SK-N-SH treated with all-trans-retinoic acid at 6 μM for 48 hours (cell line): ENCODE measurements around the gene TMEM132D.
"Not testable (repeated sequence)": the region's sequence is repeated elsewhere in the genome, so short reads cannot be mapped to it uniquely, and the experiment has no call there.

Source experiments
- ATAC-seq: fragments of 200-7000 bp; cut with Tn5 transposase; 3 replicates; pipeline ENCODE4 v1.9.1; 2020; ENCODE audit warnings: mild to moderate bottlenecking, moderate library complexity
- ARNTL ChIP-seq: fragments of 450-650 bp; formaldehyde crosslinking; IDR thresholded peaks from 2 replicates; pipeline ENCODE4 v1.5.0; 2020; ENCODE audit warnings: low read depth, mild to moderate bottlenecking, moderate library complexity, borderline replicate concordance
- CSDC2 ChIP-seq: fragments of 250-450 bp; sonication (Bioruptor Pico); IDR thresholded peaks from 2 replicates; pipeline ENCODE4 v1.5.0; 2020; ENCODE audit warnings: mild to moderate bottlenecking, moderate library complexity
- GLIS3 ChIP-seq: fragments of 250-450 bp; sonication (Bioruptor Pico); IDR thresholded peaks from 2 replicates; pipeline ENCODE4 v1.5.0; 2020; ENCODE audit warnings: mild to moderate bottlenecking, moderate library complexity
- ISL1 ChIP-seq: fragments of 250-450 bp; sonication (Bioruptor Pico); IDR thresholded peaks from 2 replicates; pipeline ENCODE4 v2.1.2; 2022; ENCODE audit warnings: mild to moderate bottlenecking, moderate library complexity
- OSR1 ChIP-seq: fragments of 250-450 bp; sonication (Bioruptor Pico); IDR thresholded peaks from 2 replicates; pipeline ENCODE4 v1.8.0; 2022; ENCODE audit warnings: moderate library complexity, mild to moderate bottlenecking, inconsistent platforms
- PPARA ChIP-seq: fragments of 250-450 bp; sonication (Bioruptor Pico); IDR thresholded peaks from 2 replicates; pipeline ENCODE4 v1.5.0; 2020; ENCODE audit warnings: mild to moderate bottlenecking, borderline replicate concordance
- RARB ChIP-seq: fragments of 250-450 bp; sonication (Bioruptor Pico); IDR thresholded peaks from 2 replicates; pipeline ENCODE4 v1.8.0; 2021; ENCODE audit warnings: mild to moderate bottlenecking, moderate library complexity
- SNAI2 ChIP-seq: fragments of 250-450 bp; sonication (Bioruptor Pico); IDR thresholded peaks from 2 replicates; pipeline ENCODE4 v1.5.0; 2020; ENCODE audit warnings: mild to moderate bottlenecking, moderate library complexity
- TCF4 ChIP-seq: fragments of 250-450 bp; sonication (Bioruptor Pico); IDR thresholded peaks from 2 replicates; pipeline ENCODE4 v1.8.0; 2021; ENCODE audit warnings: mild to moderate bottlenecking, moderate library complexity, borderline replicate concordance
- TOX ChIP-seq: fragments of 250-450 bp; sonication (Bioruptor Pico); IDR thresholded peaks from 2 replicates; pipeline ENCODE4 v1.8.0; 2021; ENCODE audit warnings: mild to moderate bottlenecking, moderate library complexity, borderline replicate concordance
- ZC3H10 ChIP-seq: fragments of 250-450 bp; sonication (Bioruptor Pico); IDR thresholded peaks from 2 replicates; pipeline ENCODE4 v1.5.1; 2021; ENCODE audit warnings: mild to moderate bottlenecking, moderate library complexity
- ZFP3 ChIP-seq: fragments of 250-450 bp; sonication (Bioruptor Pico); IDR thresholded peaks from 2 replicates; pipeline ENCODE4 v1.5.0; 2020; ENCODE audit warnings: mild to moderate bottlenecking, moderate library complexity
- ZFP30 ChIP-seq: fragments of 450-650 bp; formaldehyde crosslinking; IDR thresholded peaks from 2 replicates; pipeline ENCODE4 v1.5.0; 2022; ENCODE audit warnings: mild to moderate bottlenecking, moderate library complexity
- ZNF565 ChIP-seq: fragments of 450-650 bp; formaldehyde crosslinking; conservative IDR thresholded peaks from 2 replicates; pipeline ENCODE4 v1.5.0; 2020; ENCODE audit warnings: low read depth, mild to moderate bottlenecking, moderate library complexity
- ZNF70 ChIP-seq: fragments of 450-650 bp; formaldehyde crosslinking; IDR thresholded peaks from 2 replicates; pipeline ENCODE4 v1.5.0; 2020; ENCODE audit warnings: mild to moderate bottlenecking, moderate library complexity
- TF ChIP-seq, protein P1 (sequence below): fragments of 250-450 bp; sonication (Bioruptor Pico); IDR thresholded peaks from 2 replicates; pipeline ENCODE4 v1.5.0; 2020; ENCODE audit warnings: mild to moderate bottlenecking, moderate library complexity
- TF ChIP-seq, protein P2 (sequence below): fragments of 250-450 bp; sonication (Bioruptor Pico); IDR thresholded peaks from 2 replicates; pipeline ENCODE4 v1.5.1; 2020; ENCODE audit warnings: low read depth, mild to moderate bottlenecking, moderate library complexity
- TF ChIP-seq, protein P3 (sequence below): fragments of 250-450 bp; sonication (Bioruptor Pico); IDR thresholded peaks from 2 replicates; pipeline ENCODE4 v1.8.0; 2020; ENCODE audit warnings: mild to moderate bottlenecking, moderate library complexity, borderline replicate concordance
- TF ChIP-seq, protein P4 (sequence below): fragments of 250-450 bp; sonication (Bioruptor Pico); IDR thresholded peaks from 2 replicates; pipeline ENCODE4 v1.5.1; 2021; ENCODE audit warnings: mild to moderate bottlenecking, moderate library complexity

TMEM132D gene

DNA sequence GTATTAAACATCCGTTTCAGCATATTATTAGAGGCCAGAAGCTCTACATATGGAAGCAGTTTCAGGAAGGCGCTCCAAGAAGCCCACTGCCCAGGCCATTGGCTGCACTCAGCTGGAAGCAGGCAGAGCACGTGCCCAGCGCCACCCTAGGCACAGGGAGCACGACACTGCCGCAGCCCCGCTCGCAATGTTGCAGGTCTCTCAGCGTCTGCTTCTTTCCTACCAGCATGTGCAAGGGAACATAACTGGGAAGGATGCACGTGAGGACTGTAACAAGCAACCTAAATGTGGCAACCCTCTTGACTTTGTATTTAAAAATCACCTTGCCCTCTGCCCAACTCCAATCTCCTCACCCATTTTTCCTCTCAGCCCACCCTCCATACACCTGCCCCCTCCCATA lies 3.5 kb downstream of the TMEM132D start:
- ATAC-seq = no peak
- no peak for TF ChIP-seq ZNF565
- TF ChIP-seq, protein P1, sequence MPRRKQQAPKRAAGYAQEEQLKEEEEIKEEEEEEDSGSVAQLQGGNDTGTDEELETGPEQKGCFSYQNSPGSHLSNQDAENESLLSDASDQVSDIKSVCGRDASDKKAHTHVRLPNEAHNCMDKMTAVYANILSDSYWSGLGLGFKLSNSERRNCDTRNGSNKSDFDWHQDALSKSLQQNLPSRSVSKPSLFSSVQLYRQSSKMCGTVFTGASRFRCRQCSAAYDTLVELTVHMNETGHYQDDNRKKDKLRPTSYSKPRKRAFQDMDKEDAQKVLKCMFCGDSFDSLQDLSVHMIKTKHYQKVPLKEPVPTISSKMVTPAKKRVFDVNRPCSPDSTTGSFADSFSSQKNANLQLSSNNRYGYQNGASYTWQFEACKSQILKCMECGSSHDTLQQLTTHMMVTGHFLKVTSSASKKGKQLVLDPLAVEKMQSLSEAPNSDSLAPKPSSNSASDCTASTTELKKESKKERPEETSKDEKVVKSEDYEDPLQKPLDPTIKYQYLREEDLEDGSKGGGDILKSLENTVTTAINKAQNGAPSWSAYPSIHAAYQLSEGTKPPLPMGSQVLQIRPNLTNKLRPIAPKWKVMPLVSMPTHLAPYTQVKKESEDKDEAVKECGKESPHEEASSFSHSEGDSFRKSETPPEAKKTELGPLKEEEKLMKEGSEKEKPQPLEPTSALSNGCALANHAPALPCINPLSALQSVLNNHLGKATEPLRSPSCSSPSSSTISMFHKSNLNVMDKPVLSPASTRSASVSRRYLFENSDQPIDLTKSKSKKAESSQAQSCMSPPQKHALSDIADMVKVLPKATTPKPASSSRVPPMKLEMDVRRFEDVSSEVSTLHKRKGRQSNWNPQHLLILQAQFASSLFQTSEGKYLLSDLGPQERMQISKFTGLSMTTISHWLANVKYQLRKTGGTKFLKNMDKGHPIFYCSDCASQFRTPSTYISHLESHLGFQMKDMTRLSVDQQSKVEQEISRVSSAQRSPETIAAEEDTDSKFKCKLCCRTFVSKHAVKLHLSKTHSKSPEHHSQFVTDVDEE (CRISPR knock-in tag) = no peak

DNA sequence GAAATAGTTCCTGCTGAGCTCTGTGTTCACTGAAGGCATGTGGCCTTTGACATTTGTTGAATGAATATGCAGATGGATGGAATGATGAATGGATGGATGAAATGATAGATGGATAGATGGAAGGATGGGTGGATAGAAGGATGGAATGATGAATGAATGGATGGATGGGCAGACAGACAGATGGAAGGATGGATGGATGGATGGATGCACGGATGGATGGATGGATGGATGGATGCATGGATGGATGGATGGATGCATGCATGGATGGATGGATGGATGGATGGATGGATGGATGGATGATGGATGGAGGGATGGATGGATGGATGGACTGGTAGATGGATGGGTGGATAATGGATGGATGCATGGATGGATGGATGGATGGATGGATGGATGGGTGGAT lies 4.8 kb downstream of the TMEM132D start:
- ATAC-seq = not testable (repeated sequence)

DNA sequence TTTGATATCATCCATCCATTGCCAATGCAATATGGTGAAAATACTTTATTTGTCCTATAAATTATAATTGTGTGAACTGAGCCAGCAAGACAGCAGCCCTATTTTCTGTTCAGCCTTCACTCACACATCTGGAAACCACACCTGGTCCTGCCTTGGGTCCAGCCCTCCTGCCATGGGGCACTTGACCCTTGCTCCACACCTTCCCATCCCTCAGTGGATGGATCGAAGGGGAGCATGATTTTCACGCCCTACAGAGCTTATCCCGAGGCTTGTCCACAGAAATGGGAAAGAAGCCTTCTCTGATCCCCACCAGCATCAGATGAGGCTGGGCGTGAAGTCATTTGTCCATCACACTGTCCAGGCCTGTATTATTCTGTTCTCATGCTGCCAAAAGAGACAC lies 10.1 kb downstream of the TMEM132D start:
- TF ChIP-seq, protein P2, sequence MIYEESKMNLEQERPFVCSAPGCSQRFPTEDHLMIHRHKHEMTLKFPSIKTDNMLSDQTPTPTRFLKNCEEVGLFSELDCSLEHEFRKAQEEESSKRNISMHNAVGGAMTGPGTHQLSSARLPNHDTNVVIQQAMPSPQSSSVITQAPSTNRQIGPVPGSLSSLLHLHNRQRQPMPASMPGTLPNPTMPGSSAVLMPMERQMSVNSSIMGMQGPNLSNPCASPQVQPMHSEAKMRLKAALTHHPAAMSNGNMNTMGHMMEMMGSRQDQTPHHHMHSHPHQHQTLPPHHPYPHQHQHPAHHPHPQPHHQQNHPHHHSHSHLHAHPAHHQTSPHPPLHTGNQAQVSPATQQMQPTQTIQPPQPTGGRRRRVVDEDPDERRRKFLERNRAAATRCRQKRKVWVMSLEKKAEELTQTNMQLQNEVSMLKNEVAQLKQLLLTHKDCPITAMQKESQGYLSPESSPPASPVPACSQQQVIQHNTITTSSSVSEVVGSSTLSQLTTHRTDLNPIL (CRISPR knock-in tag) = no peak
- TF ChIP-seq, protein P3, sequence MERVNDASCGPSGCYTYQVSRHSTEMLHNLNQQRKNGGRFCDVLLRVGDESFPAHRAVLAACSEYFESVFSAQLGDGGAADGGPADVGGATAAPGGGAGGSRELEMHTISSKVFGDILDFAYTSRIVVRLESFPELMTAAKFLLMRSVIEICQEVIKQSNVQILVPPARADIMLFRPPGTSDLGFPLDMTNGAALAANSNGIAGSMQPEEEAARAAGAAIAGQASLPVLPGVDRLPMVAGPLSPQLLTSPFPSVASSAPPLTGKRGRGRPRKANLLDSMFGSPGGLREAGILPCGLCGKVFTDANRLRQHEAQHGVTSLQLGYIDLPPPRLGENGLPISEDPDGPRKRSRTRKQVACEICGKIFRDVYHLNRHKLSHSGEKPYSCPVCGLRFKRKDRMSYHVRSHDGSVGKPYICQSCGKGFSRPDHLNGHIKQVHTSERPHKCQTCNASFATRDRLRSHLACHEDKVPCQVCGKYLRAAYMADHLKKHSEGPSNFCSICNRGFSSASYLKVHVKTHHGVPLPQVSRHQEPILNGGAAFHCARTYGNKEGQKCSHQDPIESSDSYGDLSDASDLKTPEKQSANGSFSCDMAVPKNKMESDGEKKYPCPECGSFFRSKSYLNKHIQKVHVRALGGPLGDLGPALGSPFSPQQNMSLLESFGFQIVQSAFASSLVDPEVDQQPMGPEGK (CRISPR knock-in tag) = no peak
- TF ChIP-seq, protein P4, sequence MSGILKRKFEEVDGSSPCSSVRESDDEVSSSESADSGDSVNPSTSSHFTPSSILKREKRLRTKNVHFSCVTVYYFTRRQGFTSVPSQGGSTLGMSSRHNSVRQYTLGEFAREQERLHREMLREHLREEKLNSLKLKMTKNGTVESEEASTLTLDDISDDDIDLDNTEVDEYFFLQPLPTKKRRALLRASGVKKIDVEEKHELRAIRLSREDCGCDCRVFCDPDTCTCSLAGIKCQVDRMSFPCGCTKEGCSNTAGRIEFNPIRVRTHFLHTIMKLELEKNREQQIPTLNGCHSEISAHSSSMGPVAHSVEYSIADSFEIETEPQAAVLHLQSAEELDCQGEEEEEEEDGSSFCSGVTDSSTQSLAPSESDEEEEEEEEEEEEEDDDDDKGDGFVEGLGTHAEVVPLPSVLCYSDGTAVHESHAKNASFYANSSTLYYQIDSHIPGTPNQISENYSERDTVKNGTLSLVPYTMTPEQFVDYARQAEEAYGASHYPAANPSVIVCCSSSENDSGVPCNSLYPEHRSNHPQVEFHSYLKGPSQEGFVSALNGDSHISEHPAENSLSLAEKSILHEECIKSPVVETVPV = no peak
- TF ChIP-seq PPARA (CRISPR knock-in tag) (no peak), ZFP30 (CRISPR knock-in tag) (no peak), CSDC2 (CRISPR knock-in tag) (no peak), SNAI2 (CRISPR knock-in tag) (no peak), RARB (CRISPR knock-in tag) (no peak)
- ATAC-seq = no peak

DNA sequence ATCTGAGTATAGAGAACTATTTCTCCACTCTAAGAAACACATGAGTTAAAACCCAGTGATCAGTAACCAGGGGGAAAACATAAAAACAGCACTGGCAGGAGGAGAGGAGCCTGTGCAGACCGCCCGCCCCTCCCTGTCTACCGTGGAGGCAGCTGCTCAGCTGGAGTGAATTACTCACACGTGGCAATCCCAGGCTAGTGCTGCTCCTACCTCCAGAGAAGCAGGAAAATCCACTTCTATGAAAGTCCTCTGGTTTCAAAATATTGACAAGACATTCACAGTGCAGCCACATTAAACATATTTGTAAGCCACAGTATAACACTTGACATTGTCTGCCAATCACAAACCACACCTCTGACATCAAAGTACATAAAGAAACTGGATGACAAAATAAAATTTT lies 16.7 kb downstream of the TMEM132D start:
- TF ChIP-seq ISL1 (CRISPR knock-in tag) (no peak), ZFP3 (CRISPR knock-in tag) (no peak), PPARA (CRISPR knock-in tag) (no peak), RARB (CRISPR knock-in tag) (no peak), OSR1 (CRISPR knock-in tag) (no peak), TCF4 (CRISPR knock-in tag) (no peak), ZNF565 (no peak), ARNTL (CRISPR knock-in tag) (no peak), GLIS3 (no peak), SNAI2 (CRISPR knock-in tag) (no peak), ZC3H10 (CRISPR knock-in tag) (no peak), ZNF70 (CRISPR knock-in tag) (no peak), ZFP30 (CRISPR knock-in tag) (no peak), CSDC2 (CRISPR knock-in tag) (no peak), TOX (CRISPR knock-in tag) (no peak)
- TF ChIP-seq, protein P1 (CRISPR knock-in tag) = no peak
- TF ChIP-seq, protein P4 = no peak
- TF ChIP-seq, protein P3 (CRISPR knock-in tag) = no peak
- TF ChIP-seq, protein P2 (CRISPR knock-in tag) = no peak
- no peak for ATAC-seq
